Activated naive CD8-positive, alpha-beta T cell treated with anti-CD3 and anti-CD28 coated beads, Interleukin-2, amount 50 U/mL, for 16 hours (primary cell): Measurements from ENCODE around the gene LRRC58.
"Not testable (repeated sequence)": the region's sequence is repeated elsewhere in the genome, so short reads cannot be mapped to it uniquely, and the experiment has no call there.

Source experiments
- DNase-seq: peaks from one replicate; pipeline ENCODE4 v3.0.0-alpha.2; 2020; ENCODE audit warnings: low read depth, low spot score

Gene LRRC58

GRCh38 chr3:120339362-120339761, 9.8 kb downstream of the LRRC58 start:
- no peak for DNase-seq

GRCh38 chr3:120338517-120338916, 10.6 kb downstream of the LRRC58 start:
- DNase-seq: no peak

GRCh38 chr3:120332646-120333045, 16.5 kb downstream of the LRRC58 start:
- no peak for DNase-seq

- no peak for DNase-seq
Measured at GRCh38 chr3:120331076-120331475, 18.1 kb downstream of the LRRC58 start.

- no peak for DNase-seq
Measured at GRCh38 chr3:120326784-120327183, 22.4 kb downstream of the LRRC58 start.

GRCh38 chr3:120324190-120324589, 25.0 kb downstream of the LRRC58 start:
- DNase-seq: no peak

- not testable (repeated sequence) for DNase-seq
Measured at GRCh38 chr3:120323761-120324160, 25.4 kb downstream of the LRRC58 start.

GRCh38 chr3:120311863-120312794, 37.0 kb downstream of the LRRC58 start:
- no peak for DNase-seq

- DNase-seq: no peak
Measured at GRCh38 chr3:120306519-120307455, 42.4 kb downstream of the LRRC58 start.

GRCh38 chr3:120304616-120305015, 44.5 kb downstream of the LRRC58 start:
- no peak for DNase-seq

- no peak for DNase-seq
Measured at GRCh38 chr3:120302361-120302760, 46.8 kb downstream of the LRRC58 start.

- no peak for DNase-seq
Measured at GRCh38 chr3:120300971-120301370, 48.2 kb downstream of the LRRC58 start.

GRCh38 chr3:120299403-120299802, 49.8 kb downstream of the LRRC58 start:
- no peak for DNase-seq

- no peak for DNase-seq
Measured at GRCh38 chr3:120298996-120299395, 50.2 kb downstream of the LRRC58 start.

- not testable (repeated sequence) for DNase-seq
Measured at GRCh38 chr3:120291552-120291951, 57.6 kb downstream of the LRRC58 start.

GRCh38 chr3:120289636-120290035, 59.5 kb downstream of the LRRC58 start:
- DNase-seq: no peak

- no peak for DNase-seq
Measured at GRCh38 chr3:120286465-120286864, 62.7 kb downstream of the LRRC58 start.

GRCh38 chr3:120285508-120285841, 63.7 kb downstream of the LRRC58 start:
- DNase-seq: no peak

- DNase-seq: no peak
Measured at GRCh38 chr3:120284747-120285507, 64.2 kb downstream of the LRRC58 start, which contains the start of gene GPR156. TSS of gene GPR156 (minus strand) at chr3:120285222. CDS start at chr3:120244098, 41,124 bp downstream.

- no peak for DNase-seq
Measured at GRCh38 chr3:120281261-120281660, 67.9 kb downstream of the LRRC58 start.

GRCh38 chr3:120280566-120280965, 68.6 kb downstream of the LRRC58 start:
- DNase-seq: no peak

- no peak for DNase-seq
Measured at GRCh38 chr3:120280026-120280425, 69.1 kb downstream of the LRRC58 start.
